ENCODE measurements around the gene VSNL1.
A peak's percentile ranks its signal among the peaks of the same experiment; 100 is the strongest.

VSNL1 gene

DNA sequence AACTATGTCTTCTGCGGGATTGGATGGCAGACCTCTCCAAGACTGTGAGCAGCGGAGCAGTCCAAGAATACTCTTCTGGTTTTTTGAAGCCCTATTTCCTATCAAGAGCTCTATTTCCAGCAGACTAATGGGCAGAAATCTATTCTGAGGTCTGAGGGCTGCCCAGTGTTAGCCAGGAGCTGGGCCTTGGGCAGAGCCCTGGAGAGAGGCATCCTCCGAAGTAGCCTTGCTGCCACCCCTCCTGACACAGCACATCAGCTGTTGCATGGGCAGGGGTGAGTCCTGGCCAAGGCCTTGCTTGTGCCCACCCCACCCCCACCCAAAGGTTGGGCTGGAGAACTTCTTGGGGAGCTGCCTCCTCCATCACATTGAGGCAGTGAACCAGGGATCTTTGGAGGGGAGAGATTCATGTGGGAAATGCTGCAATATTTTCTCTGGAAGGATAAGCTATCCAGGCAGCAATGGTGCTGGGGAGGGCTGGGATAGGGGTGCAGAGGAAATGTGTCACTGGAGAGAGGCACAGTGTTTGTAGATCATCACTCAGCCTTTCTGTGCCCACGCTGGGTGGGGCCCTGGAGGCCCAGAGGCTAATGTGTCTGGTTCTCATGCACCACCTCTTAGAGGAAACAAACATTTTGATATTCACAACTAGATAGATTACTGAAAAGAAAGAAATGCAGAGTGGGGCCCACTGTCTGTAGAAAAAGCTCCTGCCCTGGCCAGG lies 104.7 kb downstream of the VSNL1 start:
- Histone ChIP-seq H2AK5ac (ENCODE audit: low read length) (no peak overlapping the region), H3K4me1 (ENCODE audit: control insufficient read depth in 1 of 2, insufficient read depth in 2 of 2, low read length in 2 of 2) (peaks cover 3 to 6% of the 10 kb centered on the region in 2 experiments), H4K8ac (ENCODE audit: low read depth, low read length) (no peak overlapping the region), H3K18ac (ENCODE audit: low read length) (no peak overlapping the region), H4K12ac (ENCODE audit: low read depth, low read length) (no peak overlapping the region), H2AFZ (ENCODE audit: insufficient read depth, low read length, poor library complexity) (no peak overlapping the region), H2BK12ac (ENCODE audit: low read length) (no peak overlapping the region), H3K36me3 (ENCODE audit: control insufficient read depth in 1 of 2, insufficient read depth in 2 of 2, low read length in 2 of 2) (no peaks in the 10 kb centered on the region), H3K27ac (ENCODE audit: low read depth, low read length) (no peak overlapping the region), H2BK120ac (ENCODE audit: insufficient read depth, low read length, poor library complexity) (no peak overlapping the region), H3K9me3 (ENCODE audit: insufficient read depth, low read depth, low read length) (peaks cover 2% of the 10 kb centered on the region), H3K4ac (ENCODE audit: low read depth, low read length) (no peak overlapping the region), H3K4me2 (ENCODE audit: low read length) (no peak overlapping the region), H3K79me2 (ENCODE audit: control insufficient read depth, insufficient read depth, low read length, poor library complexity) (no peaks in the 10 kb centered on the region), H3K79me1 (ENCODE audit: low read length) (no peaks in the 10 kb centered on the region), H2BK5ac (ENCODE audit: low read depth, low read length, poor library complexity) (no peak overlapping the region), H3K14ac (ENCODE audit: low read length) (no peak overlapping the region), H3K4me3 (ENCODE audit: low read depth, low read length) (peak overlapping the region; percentile 31), H3K9ac (ENCODE audit: low read length) (no peak overlapping the region), H4K91ac (ENCODE audit: low read depth, low read length) (no peak overlapping the region), H3K27me3 (ENCODE audit: insufficient read depth, low read length) (no peaks in the 10 kb centered on the region), H3K23ac (ENCODE audit: low read length) (no peak overlapping the region)
- WGBS (ENCODE audit: extremely low coverage, insufficient coverage, insufficient read length) = no CpG with 5 or more reads among the region's 4 CpGs
- DNase-seq = no peak

DNA sequence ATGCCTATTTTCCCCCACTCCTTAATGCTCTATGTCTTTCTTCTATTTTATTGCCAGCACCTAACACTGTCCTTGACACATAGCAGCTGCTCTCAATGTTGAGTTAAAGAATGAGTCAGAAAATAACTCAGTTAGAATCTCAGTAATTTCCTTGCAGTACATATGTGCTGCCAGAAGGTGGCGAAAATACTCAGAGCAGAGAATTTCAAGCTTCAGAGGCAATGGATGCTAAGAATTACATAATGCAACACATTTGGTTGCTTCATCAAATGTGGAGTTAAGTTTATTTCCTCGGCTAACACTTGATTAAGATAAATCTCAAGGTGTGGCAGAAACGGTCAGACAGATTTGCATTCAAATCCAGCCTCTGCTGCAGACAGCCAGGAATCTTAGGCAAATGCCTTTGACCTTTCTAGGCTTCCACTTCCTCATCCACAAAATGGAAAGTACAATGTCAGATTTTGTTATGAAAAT lies 105.6 kb downstream of the VSNL1 start:
- Histone ChIP-seq H4K91ac (ENCODE audit: low read depth, low read length) (no peak overlapping the region), H3K9ac (ENCODE audit: low read length) (no peak overlapping the region), H3K79me1 (ENCODE audit: low read length) (no peaks in the 10 kb centered on the region), H2BK5ac (ENCODE audit: low read depth, low read length, poor library complexity) (no peak overlapping the region), H4K8ac (ENCODE audit: low read depth, low read length) (no peak overlapping the region), H2BK12ac (ENCODE audit: low read length) (no peak overlapping the region), H3K4me1 (ENCODE audit: control insufficient read depth in 1 of 2, insufficient read depth in 2 of 2, low read length in 2 of 2) (peaks cover 3 to 6% of the 10 kb centered on the region in 2 experiments), H3K4me2 (ENCODE audit: low read length) (no peak overlapping the region), H2AFZ (ENCODE audit: insufficient read depth, low read length, poor library complexity) (no peak overlapping the region), H2AK5ac (ENCODE audit: low read length) (no peak overlapping the region), H3K4me3 (ENCODE audit: low read depth, low read length) (no peak overlapping the region), H3K23ac (ENCODE audit: low read length) (no peak overlapping the region), H3K27ac (ENCODE audit: low read depth, low read length) (no peak overlapping the region), H3K9me3 (ENCODE audit: insufficient read depth, low read depth, low read length) (peaks cover 2% of the 10 kb centered on the region), H3K36me3 (ENCODE audit: control insufficient read depth in 1 of 2, insufficient read depth in 2 of 2, low read length in 2 of 2) (no peaks in the 10 kb centered on the region), H3K79me2 (ENCODE audit: control insufficient read depth, insufficient read depth, low read length, poor library complexity) (no peaks in the 10 kb centered on the region), H3K18ac (ENCODE audit: low read length) (no peak overlapping the region), H3K4ac (ENCODE audit: low read depth, low read length) (no peak overlapping the region), H3K14ac (ENCODE audit: low read length) (no peak overlapping the region), H4K12ac (ENCODE audit: low read depth, low read length) (no peak overlapping the region), H2BK120ac (ENCODE audit: insufficient read depth, low read length, poor library complexity) (no peak overlapping the region), H3K27me3 (ENCODE audit: insufficient read depth, low read length) (no peaks in the 10 kb centered on the region)
- peak; percentile 71 to 95 for DNase-seq
- WGBS (ENCODE audit: extremely low coverage, insufficient coverage, insufficient read length) = no CpG with 5 or more reads among the region's 3 CpGs

DNA sequence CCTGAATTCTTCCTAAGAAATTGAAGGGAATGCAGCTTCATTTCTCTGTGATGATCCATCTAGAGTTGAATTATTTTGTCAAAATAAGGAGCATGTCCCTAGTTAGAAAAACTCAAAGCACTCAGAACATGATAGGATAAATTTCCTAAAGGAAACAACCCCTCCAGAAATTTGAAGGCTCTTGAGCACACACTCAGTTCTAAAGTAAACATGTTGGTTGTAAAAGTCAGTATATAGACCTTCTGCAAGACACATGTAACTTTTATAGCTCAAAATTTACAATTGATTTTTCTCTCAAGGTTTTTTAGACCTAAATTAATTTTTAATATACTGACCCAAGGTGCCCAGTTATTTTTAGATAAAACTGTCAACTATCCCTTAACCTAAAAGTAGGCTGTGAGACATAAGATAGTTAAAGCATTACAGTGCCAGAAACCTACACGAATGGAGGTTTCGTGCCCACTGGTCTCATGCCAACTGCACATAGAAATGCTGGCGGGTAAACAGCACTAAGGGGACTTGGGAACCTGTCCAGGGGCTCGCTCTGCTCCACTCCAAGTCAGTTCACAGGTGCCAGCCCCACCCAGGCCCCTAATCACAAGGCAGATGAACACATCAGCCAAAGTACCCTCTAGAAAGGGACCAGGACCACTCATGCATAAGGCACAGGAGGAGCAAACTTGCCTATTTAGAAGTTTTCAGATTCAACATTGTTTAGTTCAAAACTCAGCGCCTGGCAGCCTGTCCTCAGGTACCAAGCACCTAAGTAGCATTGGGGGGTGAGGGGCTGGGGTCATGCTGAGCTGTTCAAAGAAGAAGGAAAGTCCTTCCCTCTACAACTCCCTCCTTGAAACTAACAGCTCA lies 106.6 kb downstream of the VSNL1 start:
- H4K12ac ChIP-seq (ENCODE audit: low read depth, low read length) = no peak overlapping the region
- no peak overlapping the region for H3K18ac ChIP-seq (ENCODE audit: low read length)
- H2BK12ac ChIP-seq (ENCODE audit: low read length) = no peak overlapping the region
- DNase-seq = no peak
- WGBS (ENCODE audit: extremely low coverage, insufficient coverage, insufficient read length) = no CpG with 5 or more reads among the region's 5 CpGs
- no peak overlapping the region for H2AK5ac ChIP-seq (ENCODE audit: low read length)
- no peaks in the 10 kb centered on the region for H3K27me3 ChIP-seq (ENCODE audit: insufficient read depth, low read length)
- no peak overlapping the region for H3K9ac ChIP-seq (ENCODE audit: low read length)
- peaks cover 3 to 6% of the 10 kb centered on the region in 2 experiments for H3K4me1 ChIP-seq (ENCODE audit: control insufficient read depth in 1 of 2, insufficient read depth in 2 of 2, low read length in 2 of 2)
- no peak overlapping the region for H3K4me3 ChIP-seq (ENCODE audit: low read depth, low read length)
- no peak overlapping the region for H2BK120ac ChIP-seq (ENCODE audit: insufficient read depth, low read length, poor library complexity)
- no peak overlapping the region for H3K23ac ChIP-seq (ENCODE audit: low read length)
- H3K27ac ChIP-seq (ENCODE audit: low read depth, low read length) = no peak overlapping the region
- peak overlapping the region; percentile 32 for H2AFZ ChIP-seq (ENCODE audit: insufficient read depth, low read length, poor library complexity)
- no peak overlapping the region for H4K91ac ChIP-seq (ENCODE audit: low read depth, low read length)
- no peak overlapping the region for H4K8ac ChIP-seq (ENCODE audit: low read depth, low read length)
- H3K79me1 ChIP-seq (ENCODE audit: low read length) = no peaks in the 10 kb centered on the region
- H3K36me3 ChIP-seq (ENCODE audit: control insufficient read depth in 1 of 2, insufficient read depth in 2 of 2, low read length in 2 of 2) = no peaks in the 10 kb centered on the region
- peaks cover 2% of the 10 kb centered on the region for H3K9me3 ChIP-seq (ENCODE audit: insufficient read depth, low read depth, low read length)
- no peak overlapping the region for H2BK5ac ChIP-seq (ENCODE audit: low read depth, low read length, poor library complexity)
- H3K79me2 ChIP-seq (ENCODE audit: control insufficient read depth, insufficient read depth, low read length, poor library complexity) = no peaks in the 10 kb centered on the region
- no peak overlapping the region for H3K4ac ChIP-seq (ENCODE audit: low read depth, low read length)
- H3K4me2 ChIP-seq (ENCODE audit: low read length) = no peak overlapping the region
- H3K14ac ChIP-seq (ENCODE audit: low read length) = no peak overlapping the region

DNA sequence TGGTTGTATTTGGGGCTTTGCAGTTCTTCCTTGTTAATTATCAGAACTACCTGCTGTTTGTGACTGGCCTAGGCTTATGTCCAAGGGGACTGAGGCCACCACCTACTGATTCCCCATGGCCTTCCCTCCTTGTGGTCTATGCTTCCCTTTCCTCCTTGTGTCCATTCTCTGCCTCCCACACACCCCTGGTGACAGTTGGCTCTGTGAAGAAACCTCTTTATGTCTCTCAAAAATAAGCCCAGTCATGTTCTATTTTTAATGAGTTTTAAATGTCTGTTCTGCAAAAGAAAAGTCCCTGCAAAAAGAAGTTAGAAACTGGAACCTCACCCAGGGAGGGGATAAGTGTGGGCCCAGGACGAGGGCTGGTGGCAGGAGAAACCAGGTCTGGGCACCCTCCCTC lies 108.1 kb downstream of the VSNL1 start:
- no peak overlapping the region for H4K91ac ChIP-seq (ENCODE audit: low read depth, low read length)
- H3K9ac ChIP-seq (ENCODE audit: low read length) = no peak overlapping the region
- H2BK120ac ChIP-seq (ENCODE audit: insufficient read depth, low read length, poor library complexity) = no peak overlapping the region
- H4K12ac ChIP-seq (ENCODE audit: low read depth, low read length) = no peak overlapping the region
- H3K4ac ChIP-seq (ENCODE audit: low read depth, low read length) = no peak overlapping the region
- H3K79me2 ChIP-seq (ENCODE audit: control insufficient read depth, insufficient read depth, low read length, poor library complexity) = no peaks in the 10 kb centered on the region
- H3K9me3 ChIP-seq (ENCODE audit: insufficient read depth, low read depth, low read length) = peaks cover 2% of the 10 kb centered on the region
- H3K23ac ChIP-seq (ENCODE audit: low read length) = no peak overlapping the region
- H3K4me3 ChIP-seq (ENCODE audit: low read depth, low read length) = no peak overlapping the region
- H3K36me3 ChIP-seq (ENCODE audit: control insufficient read depth in 1 of 2, insufficient read depth in 2 of 2, low read length in 2 of 2) = no peaks in the 10 kb centered on the region
- H3K4me1 ChIP-seq (ENCODE audit: control insufficient read depth in 1 of 2, insufficient read depth in 2 of 2, low read length in 2 of 2) = peaks cover 0 to 3% of the 10 kb centered on the region in 2 experiments
- no peak overlapping the region for H2BK12ac ChIP-seq (ENCODE audit: low read length)
- no peak overlapping the region for H3K14ac ChIP-seq (ENCODE audit: low read length)
- H3K27ac ChIP-seq (ENCODE audit: low read depth, low read length) = no peak overlapping the region
- no peak overlapping the region for H3K18ac ChIP-seq (ENCODE audit: low read length)
- no peak for DNase-seq
- no peak overlapping the region for H2BK5ac ChIP-seq (ENCODE audit: low read depth, low read length, poor library complexity)
- no peaks in the 10 kb centered on the region for H3K79me1 ChIP-seq (ENCODE audit: low read length)
- no peak overlapping the region for H2AFZ ChIP-seq (ENCODE audit: insufficient read depth, low read length, poor library complexity)
- no peaks in the 10 kb centered on the region for H3K27me3 ChIP-seq (ENCODE audit: insufficient read depth, low read length)
- WGBS (ENCODE audit: extremely low coverage, insufficient coverage, insufficient read length) = no CpG with 5 or more reads among the region's 1 CpG
- no peak overlapping the region for H3K4me2 ChIP-seq (ENCODE audit: low read length)
- no peak overlapping the region for H4K8ac ChIP-seq (ENCODE audit: low read depth, low read length)
- H2AK5ac ChIP-seq (ENCODE audit: low read length) = no peak overlapping the region
